Stimulated activated effector memory CD8-positive, alpha-beta T cell treated with anti-CD3 and anti-CD28 coated beads, Interleukin-12 subunit alpha, Interleukin-12 subunit beta, amount 100 ng/mL, for 72 hours (primary cell): Measurements from ENCODE around the gene PPTC7.
A peak's percentile ranks its signal among the peaks of the same experiment; 100 is the strongest.
"Not testable (repeated sequence)": the region's sequence is repeated elsewhere in the genome, so short reads cannot be mapped to it uniquely, and the experiment has no call there.

Experiments
- ATAC-seq: fragments of 150-1000 bp; cut with Tn5 transposase; 2 replicates; pipeline ENCODE4 v1.10.0; 2021
- DNase-seq, 2 donors: peaks; one replicate each; pipeline ENCODE4 v3.0.0; 2021 to 2022; ENCODE audit warnings: low spot score in 2 of 2
- H3K27ac Mint-ChIP-seq: one replicate; pipeline ENCODE4 v1.8.0; 2022; ENCODE audit warnings: mild to moderate bottlenecking, mixed read lengths
- H3K36me3 Mint-ChIP-seq: one replicate; pipeline ENCODE4 v1.8.0; 2022; ENCODE audit warnings: mild to moderate bottlenecking, mixed read lengths
- H3K4me1 Mint-ChIP-seq: one replicate; pipeline ENCODE4 v1.8.0; 2022; ENCODE audit warnings: mixed read lengths
- H3K4me3 Mint-ChIP-seq: one replicate; pipeline ENCODE4 v1.8.0; 2022; ENCODE audit warnings: mild to moderate bottlenecking, mixed read lengths
- H3K9me3 Mint-ChIP-seq: one replicate; pipeline ENCODE4 v1.8.0; 2022; ENCODE audit warnings: mixed read lengths

The PPTC7 gene

GRCh38 chr12:110537605-110538409 lies 45.3 kb downstream of the PPTC7 start:
- ATAC-seq (no peak), DNase-seq (no peak)
- Mint-ChIP-seq H3K4me3 (no peak overlapping the region), H3K4me1 (peaks cover 2% of the 10 kb centered on the region), H3K9me3 (no peaks in the 10 kb centered on the region), H3K36me3 (peaks cover 96% of the 10 kb centered on the region), H3K27ac (peak overlapping the region; percentile 52)

- Mint-ChIP-seq H3K36me3 (peaks cover 96% of the 10 kb centered on the region), H3K9me3 (no peaks in the 10 kb centered on the region), H3K27ac (peak overlapping the region; percentile 52), H3K4me1 (peaks cover 1% of the 10 kb centered on the region), H3K4me3 (no peak overlapping the region)
- DNase-seq: no peak
- ATAC-seq: no peak
Observed at GRCh38 chr12:110536834-110537604, 46.1 kb downstream of the PPTC7 start.

GRCh38 chr12:110534811-110535210 lies 48.3 kb downstream of the PPTC7 start:
- no peak overlapping the region for H3K27ac Mint-ChIP-seq
- ATAC-seq (no peak), DNase-seq (no peak)
- H3K4me1 Mint-ChIP-seq: peaks cover 5% of the 10 kb centered on the region
- peaks cover 96% of the 10 kb centered on the region for H3K36me3 Mint-ChIP-seq
- H3K9me3 Mint-ChIP-seq: no peaks in the 10 kb centered on the region
- no peak overlapping the region for H3K4me3 Mint-ChIP-seq

- Mint-ChIP-seq H3K27ac (no peak overlapping the region), H3K4me3 (no peak overlapping the region), H3K36me3 (peaks cover 89% of the 10 kb centered on the region), H3K9me3 (no peaks in the 10 kb centered on the region), H3K4me1 (peaks cover 5% of the 10 kb centered on the region)
- no peak for ATAC-seq
- no peak for DNase-seq
Observed at GRCh38 chr12:110533607-110534006, 49.5 kb downstream of the PPTC7 start.

GRCh38 chr12:110532644-110533043 lies 50.5 kb downstream of the PPTC7 start:
- Mint-ChIP-seq H3K27ac (no peak overlapping the region), H3K36me3 (peaks cover 79% of the 10 kb centered on the region)

GRCh38 chr12:110531741-110532333 lies 51.3 kb downstream of the PPTC7 start:
- ATAC-seq (peak; percentile 62), DNase-seq (no peak)
- Mint-ChIP-seq H3K4me1 (peaks cover 10% of the 10 kb centered on the region), H3K4me3 (no peak overlapping the region), H3K9me3 (no peaks in the 10 kb centered on the region), H3K36me3 (peaks cover 71% of the 10 kb centered on the region), H3K27ac (peak overlapping the region; percentile 43)

More at GRCh38 chr12:110532644-110533043, 50.5 kb downstream of the PPTC7 start:
- Mint-ChIP-seq H3K9me3 (no peaks in the 10 kb centered on the region), H3K4me3 (no peak overlapping the region), H3K4me1 (peaks cover 10% of the 10 kb centered on the region)
- no peak for DNase-seq
- ATAC-seq: no peak

- H3K36me3 Mint-ChIP-seq: peaks cover 58% of the 10 kb centered on the region
- no peaks in the 10 kb centered on the region for H3K9me3 Mint-ChIP-seq
- peaks cover 10% of the 10 kb centered on the region for H3K4me1 Mint-ChIP-seq
- H3K4me3 Mint-ChIP-seq: no peak overlapping the region
- H3K27ac Mint-ChIP-seq: peak overlapping the region; percentile 34
- ATAC-seq (no peak), DNase-seq (no peak)
Observed at GRCh38 chr12:110530511-110530910, 52.6 kb downstream of the PPTC7 start.

- H3K4me1 Mint-ChIP-seq: peaks cover 10% of the 10 kb centered on the region
- H3K9me3 Mint-ChIP-seq: no peaks in the 10 kb centered on the region
Observed at GRCh38 chr12:110528277-110528839, 54.8 kb downstream of the PPTC7 start.

GRCh38 chr12:110520876-110521712 lies 62.0 kb downstream of the PPTC7 start:
- not testable (repeated sequence) for H3K4me1 Mint-ChIP-seq, H3K4me3 Mint-ChIP-seq, H3K36me3 Mint-ChIP-seq, H3K9me3 Mint-ChIP-seq
- peak overlapping the region; percentile 23 for H3K27ac Mint-ChIP-seq
- DNase-seq (peak in 1 of 2 donors; percentile 58), ATAC-seq (peak; percentile 85)

More at GRCh38 chr12:110528277-110528839, 54.8 kb downstream of the PPTC7 start:
- Mint-ChIP-seq H3K27ac (peak overlapping the region; percentile 70), H3K36me3 (peaks cover 37% of the 10 kb centered on the region), H3K4me3 (no peak overlapping the region)
- DNase-seq (no peak), ATAC-seq (no peak)

- not testable (repeated sequence) for ATAC-seq, H3K36me3 Mint-ChIP-seq, DNase-seq, H3K27ac Mint-ChIP-seq, H3K4me3 Mint-ChIP-seq, H3K4me1 Mint-ChIP-seq, H3K9me3 Mint-ChIP-seq
Observed at GRCh38 chr12:110518014-110518413, 65.1 kb downstream of the PPTC7 start.

GRCh38 chr12:110516995-110517394 lies 66.1 kb downstream of the PPTC7 start:
- no peak for ATAC-seq
- H3K36me3 Mint-ChIP-seq: no peaks in the 10 kb centered on the region
- no peak overlapping the region for H3K27ac Mint-ChIP-seq
- no peak overlapping the region for H3K4me3 Mint-ChIP-seq
- no peaks in the 10 kb centered on the region for H3K4me1 Mint-ChIP-seq
- H3K9me3 Mint-ChIP-seq: no peaks in the 10 kb centered on the region
- no peak for DNase-seq

GRCh38 chr12:110514363-110514762 lies 68.8 kb downstream of the PPTC7 start:
- Mint-ChIP-seq H3K36me3 (no peaks in the 10 kb centered on the region), H3K9me3 (no peaks in the 10 kb centered on the region), H3K4me3 (no peak overlapping the region), H3K4me1 (no peaks in the 10 kb centered on the region), H3K27ac (no peak overlapping the region)
- ATAC-seq: no peak
- no peak for DNase-seq

- DNase-seq: no peak
- no peaks in the 10 kb centered on the region for H3K9me3 Mint-ChIP-seq
- H3K36me3 Mint-ChIP-seq: no peaks in the 10 kb centered on the region
- ATAC-seq: no peak
- H3K4me3 Mint-ChIP-seq: no peak overlapping the region
- H3K4me1 Mint-ChIP-seq: no peaks in the 10 kb centered on the region
- no peak overlapping the region for H3K27ac Mint-ChIP-seq
Observed at GRCh38 chr12:110513842-110514241, 69.3 kb downstream of the PPTC7 start.

- Mint-ChIP-seq H3K9me3 (no peaks in the 10 kb centered on the region), H3K36me3 (no peaks in the 10 kb centered on the region), H3K27ac (no peak overlapping the region), H3K4me3 (no peak overlapping the region), H3K4me1 (no peaks in the 10 kb centered on the region)
- ATAC-seq (no peak), DNase-seq (no peak)
Observed at GRCh38 chr12:110508071-110508586, 75.0 kb downstream of the PPTC7 start.
